Neural cell (in vitro differentiated cells): Measurements from ENCODE around the gene ZNF385D. TPM values are rescaled to one million over a fixed set of nuclear protein-coding genes. Genes with fewer than 3 reads are reported as not detected.

Source experiments
- H2AFZ ChIP-seq: fragments of 200-600, 300-800 bp; sonication (generic), shearing (Covaris generic); 2 replicates; pipeline ENCODE4 v1.6.0; 2014; ENCODE audit warnings: low read depth, mild to moderate bottlenecking, antibody characterized with exemption, low read length, moderate library complexity
- H3F3A ChIP-seq: fragments of 200-600 bp; shearing (Covaris generic); 2 replicates; pipeline ENCODE4 v1.6.1; 2016; ENCODE audit warnings: mild to moderate bottlenecking, moderate library complexity, mixed read lengths, antibody characterized with exemption, low read length; ENCODE audit not compliant: insufficient read depth, poor library complexity, severe bottlenecking
- H3K27ac ChIP-seq: fragments of 200-600, 300-800 bp; sonication (generic), shearing (Covaris generic); 2 replicates; pipeline ENCODE4 v1.5.1; 2014; ENCODE audit warnings: mild to moderate bottlenecking, low read length, moderate library complexity
- H3K27me3 ChIP-seq: fragments of 300-800, 200-600 bp; sonication (generic), shearing (Covaris generic); 2 replicates; pipeline ENCODE4 v1.6.0; 2014; ENCODE audit warnings: mild to moderate bottlenecking, low read depth, low read length, moderate library complexity; ENCODE audit not compliant: insufficient read depth
- H3K36me3 ChIP-seq: fragments of 300-800, 200-600 bp; sonication (generic), shearing (Covaris generic); 2 replicates; pipeline ENCODE4 v1.5.1; 2014; ENCODE audit warnings: mild to moderate bottlenecking, antibody characterized with exemption, low read length, moderate library complexity; ENCODE audit not compliant: insufficient read depth
- H3K4me2 ChIP-seq: fragments of 300-800, 200-600 bp; sonication (generic), shearing (Covaris generic); 2 replicates; pipeline ENCODE4 v1.6.0; 2014; ENCODE audit warnings: mild to moderate bottlenecking, low read length
- H3K4me3 ChIP-seq: fragments of 300-800, 200-600 bp; sonication (generic), shearing (Covaris generic); 2 replicates; pipeline ENCODE4 v1.5.1; 2014; ENCODE audit warnings: mild to moderate bottlenecking, low read length, moderate library complexity
- H3K79me2 ChIP-seq: fragments of 200-600 bp; shearing (Covaris generic); replicated peaks from 2 replicates; pipeline ENCODE4 v1.6.0; 2014; ENCODE audit warnings: mild to moderate bottlenecking, low read length, moderate library complexity; ENCODE audit not compliant: insufficient read depth
- H3K9ac ChIP-seq: fragments of 300-800, 200-600 bp; sonication (generic), shearing (Covaris generic); 2 replicates; pipeline ENCODE4 v1.6.1; 2016; ENCODE audit warnings: mild to moderate bottlenecking, low read length, mixed read lengths
- H3K9me2 ChIP-seq: fragments of 200-600 bp; shearing (Covaris generic); 2 replicates; pipeline ENCODE4 v1.6.1; 2016; ENCODE audit warnings: mild to moderate bottlenecking, low read length, mixed read lengths; ENCODE audit not compliant: insufficient read depth
- H3K9me3 ChIP-seq: fragments of 200-600, 300-800 bp; sonication (generic), shearing (Covaris generic); 2 replicates; pipeline ENCODE4 v1.6.1; 2016; ENCODE audit warnings: mild to moderate bottlenecking, mixed run types, low read length, moderate library complexity, mixed read lengths
- H4K20me1 ChIP-seq: fragments of 200-600 bp; shearing (Covaris generic); 2 replicates; pipeline ENCODE4 v1.6.1; 2016; ENCODE audit warnings: mild to moderate bottlenecking, mixed run types; ENCODE audit not compliant: insufficient read depth
- CTCF ChIP-seq: fragments of 450-650 bp; IDR thresholded peaks from 2 replicates; pipeline ENCODE4 v1.5.1; 2014; ENCODE audit warnings: antibody characterized with exemption, mild to moderate bottlenecking, moderate library complexity; ENCODE audit not compliant: poor library complexity, severe bottlenecking
- EP300 ChIP-seq: fragments of 450-650 bp; conservative IDR thresholded peaks from 2 replicates; pipeline ENCODE4 v1.6.1; 2014; ENCODE audit warnings: antibody characterized with exemption, mild to moderate bottlenecking, moderate library complexity; ENCODE audit not compliant: poor library complexity, severe bottlenecking
- EZH2 ChIP-seq: fragments of 200-600, 300-800 bp; shearing (Covaris generic), sonication (generic); IDR thresholded peaks from 2 replicates; pipeline ENCODE4 v1.6.1; 2014; ENCODE audit warnings: antibody characterized with exemption, low read length, borderline replicate concordance, mild to moderate bottlenecking; ENCODE audit not compliant: insufficient read depth, poor library complexity, severe bottlenecking
- MXI1 ChIP-seq: fragments of 450-650 bp; conservative IDR thresholded peaks from 2 replicates; pipeline ENCODE4 v1.6.1; 2014; ENCODE audit warnings: antibody characterized with exemption, mild to moderate bottlenecking; ENCODE audit not compliant: poor library complexity, severe bottlenecking
- POLR2AphosphoS5 ChIP-seq: IDR thresholded peaks from 2 replicates; pipeline ENCODE4 v1.6.1; 2012
- RAD21 ChIP-seq: fragments of 450-650 bp; conservative IDR thresholded peaks from 2 replicates; pipeline ENCODE4 v1.6.1; 2014; ENCODE audit warnings: antibody characterized with exemption, mild to moderate bottlenecking, moderate library complexity
- REST ChIP-seq: IDR thresholded peaks from 2 replicates; pipeline ENCODE4 v1.6.1; 2012; ENCODE audit warnings: borderline replicate concordance
- SMC3 ChIP-seq: fragments of 450-650 bp; conservative IDR thresholded peaks from 2 replicates; pipeline ENCODE4 v1.6.1; 2014; ENCODE audit warnings: antibody characterized with exemption, mild to moderate bottlenecking, moderate library complexity; ENCODE audit not compliant: poor library complexity
- TAF1 ChIP-seq: IDR thresholded peaks from 2 replicates; pipeline ENCODE4 v1.6.1; 2012; ENCODE audit warnings: low read depth
- polyA plus RNA-seq: library from polyadenylated mRNA; depleted of rRNA; stranded (reverse); fragments of >200 nt; gene quantifications from 2 replicates; pipeline ENCODE4 v1.2.3, GENCODE V29; 2014

ZNF385D gene
- polyA plus RNA-seq, 1 donor from 2014 or later: 3.4 TPM

- no peak overlapping the region for H3K4me2 ChIP-seq
- no peak overlapping the region for H3K27ac ChIP-seq
- H3K9me2 ChIP-seq: no peaks in the 10 kb centered on the region
- H3K9ac ChIP-seq: no peak overlapping the region
- TF ChIP-seq RAD21 (no peak), SMC3 (no peak), REST (no peak), TAF1 (no peak), MXI1 (no peak), EP300 (no peak), EZH2 (no peak), CTCF (no peak)
- H3K9me3 ChIP-seq: no peaks in the 10 kb centered on the region
- no peaks in the 10 kb centered on the region for H3K36me3 ChIP-seq
- H3K27me3 ChIP-seq: no peaks in the 10 kb centered on the region
- no peaks in the 10 kb centered on the region for H4K20me1 ChIP-seq
- H3K4me3 ChIP-seq: no peak overlapping the region
- H3K79me2 ChIP-seq: no peaks in the 10 kb centered on the region
- H2AFZ ChIP-seq: no peak overlapping the region
- H3F3A ChIP-seq: no peaks in the 10 kb centered on the region
These were observed 44.3 kb upstream of the ZNF385D start for GRCh38 chr3:21795152-21795837.

- Histone ChIP-seq H3K27ac (no peak overlapping the region), H3K9me2 (no peaks in the 10 kb centered on the region), H3K36me3 (no peaks in the 10 kb centered on the region), H3K4me3 (no peak overlapping the region), H4K20me1 (no peaks in the 10 kb centered on the region), H3K79me2 (no peaks in the 10 kb centered on the region), H3K9ac (no peak overlapping the region), H3K9me3 (no peaks in the 10 kb centered on the region), H2AFZ (no peak overlapping the region), H3K4me2 (no peak overlapping the region), H3F3A (no peaks in the 10 kb centered on the region), H3K27me3 (no peaks in the 10 kb centered on the region)
- TF ChIP-seq TAF1 (no peak), SMC3 (no peak), MXI1 (no peak), POLR2AphosphoS5 (no peak), CTCF (no peak), EP300 (no peak), REST (no peak), RAD21 (no peak), EZH2 (no peak)
These were observed 43.3 kb upstream of the ZNF385D start for GRCh38 chr3:21794291-21794690.
